ENCODE results near the gene LPP.

Gene LPP

DNA sequence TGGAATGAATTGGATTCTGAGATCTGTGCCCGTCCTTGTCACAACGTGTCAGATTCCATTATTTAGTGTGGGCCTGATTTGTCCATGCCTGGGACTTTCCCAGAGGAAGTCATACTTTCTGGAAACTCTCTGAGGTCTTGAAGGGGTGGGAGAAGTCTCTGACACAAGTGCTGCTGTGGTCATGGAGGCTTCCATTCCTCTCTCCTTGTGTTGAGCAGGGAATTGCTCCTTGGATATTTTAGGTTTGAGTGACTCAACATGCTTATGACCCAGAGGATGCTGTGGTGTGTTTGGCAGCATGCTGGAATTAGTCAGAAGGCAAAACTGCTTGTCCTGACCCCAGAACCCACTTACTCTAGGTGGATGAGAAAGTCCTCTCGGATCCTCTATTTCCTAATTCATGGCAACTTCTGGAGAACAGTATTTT is 132.1 kb downstream of the LPP start:
- CTCF ChIA-PET = no interaction called here
- TF ChIP-seq, protein P1, sequence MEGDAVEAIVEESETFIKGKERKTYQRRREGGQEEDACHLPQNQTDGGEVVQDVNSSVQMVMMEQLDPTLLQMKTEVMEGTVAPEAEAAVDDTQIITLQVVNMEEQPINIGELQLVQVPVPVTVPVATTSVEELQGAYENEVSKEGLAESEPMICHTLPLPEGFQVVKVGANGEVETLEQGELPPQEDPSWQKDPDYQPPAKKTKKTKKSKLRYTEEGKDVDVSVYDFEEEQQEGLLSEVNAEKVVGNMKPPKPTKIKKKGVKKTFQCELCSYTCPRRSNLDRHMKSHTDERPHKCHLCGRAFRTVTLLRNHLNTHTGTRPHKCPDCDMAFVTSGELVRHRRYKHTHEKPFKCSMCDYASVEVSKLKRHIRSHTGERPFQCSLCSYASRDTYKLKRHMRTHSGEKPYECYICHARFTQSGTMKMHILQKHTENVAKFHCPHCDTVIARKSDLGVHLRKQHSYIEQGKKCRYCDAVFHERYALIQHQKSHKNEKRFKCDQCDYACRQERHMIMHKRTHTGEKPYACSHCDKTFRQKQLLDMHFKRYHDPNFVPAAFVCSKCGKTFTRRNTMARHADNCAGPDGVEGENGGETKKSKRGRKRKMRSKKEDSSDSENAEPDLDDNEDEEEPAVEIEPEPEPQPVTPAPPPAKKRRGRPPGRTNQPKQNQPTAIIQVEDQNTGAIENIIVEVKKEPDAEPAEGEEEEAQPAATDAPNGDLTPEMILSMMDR (conservative IDR thresholded peaks at IDR 0.05; ENCODE audit: low read depth) = no peak
- DNase-seq (ENCODE audit: low spot score) = peak; percentile 79
- no peak overlapping the region; the same call in 1 of the 2 replicates for H3K27ac ChIP-seq
- POLR2A ChIA-PET (ENCODE audit: low non-redundant PET) = no interaction called here

DNA sequence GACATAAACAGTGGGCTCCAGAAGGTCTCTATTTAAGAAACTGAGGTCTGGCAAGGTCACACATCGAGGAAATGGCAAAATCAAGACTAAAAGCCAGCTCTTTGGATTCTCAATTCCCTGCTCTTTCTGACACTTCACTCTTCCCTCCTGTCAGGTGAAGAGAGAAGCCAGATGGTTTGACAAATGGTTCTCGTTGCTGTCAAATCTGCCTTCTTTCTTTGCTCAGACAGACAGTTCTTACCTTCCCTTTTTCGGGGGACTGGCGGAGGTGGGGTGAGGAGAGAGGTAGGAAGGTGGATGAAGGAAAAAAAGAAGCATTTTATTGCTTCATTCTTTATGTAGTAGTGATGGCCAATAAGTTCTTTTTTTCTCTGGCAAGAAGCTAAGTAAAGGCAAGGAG is 133.4 kb downstream of the LPP start:
- POLR2A ChIA-PET (ENCODE audit: low non-redundant PET) = no interaction called here
- H3K27ac ChIP-seq = no peak overlapping the region
- CTCF ChIA-PET = no interaction called here
- no peak for DNase-seq (ENCODE audit: low spot score)
- TF ChIP-seq, protein P1 (conservative IDR thresholded peaks at IDR 0.05; ENCODE audit: low read depth) = no peak

DNA sequence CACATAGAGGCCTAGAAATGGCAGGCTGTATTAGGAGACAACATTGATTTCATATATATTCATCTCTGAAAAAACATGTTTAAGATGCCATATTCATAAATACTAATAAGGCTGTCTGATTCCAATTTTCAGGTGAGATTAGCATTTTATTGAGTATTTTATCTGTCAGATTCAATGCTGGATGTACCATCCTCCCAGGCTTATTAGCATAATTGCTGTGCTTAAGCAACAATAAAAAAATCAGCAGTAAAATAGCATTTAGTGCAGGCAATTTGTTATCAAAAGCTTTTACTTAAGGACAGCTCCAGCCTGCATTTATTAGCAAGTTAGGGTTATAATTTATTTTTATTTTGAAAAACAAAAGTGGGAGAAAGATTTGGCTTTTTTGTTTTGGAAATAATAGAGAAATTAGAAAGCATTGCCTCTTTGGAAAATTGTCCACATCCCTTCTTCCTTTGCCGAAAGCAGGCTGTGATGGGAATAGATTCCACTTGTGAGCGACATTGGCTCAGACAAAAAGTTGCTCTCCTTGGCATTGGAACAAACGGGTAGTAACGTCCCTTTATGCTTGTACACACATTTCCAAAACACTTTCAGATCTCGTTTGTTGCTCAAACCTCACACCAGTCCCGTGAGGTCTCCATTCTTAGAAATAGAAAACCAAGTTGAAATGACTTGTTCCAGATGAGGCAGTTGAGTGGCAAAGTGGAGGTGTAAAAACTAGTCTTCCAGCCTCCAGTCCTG is 134.0 kb downstream of the LPP start:
- ChIA-PET POLR2A (ENCODE audit: low non-redundant PET) (no interaction called here), CTCF (interaction anchor here (0.7 kb wide), 1 partner anchor 547 kb away, joined by 3 read pairs; no protein-coding TSS in a partner anchor)
- no peak for DNase-seq (ENCODE audit: low spot score)
- H3K27ac ChIP-seq = no peak overlapping the region
- TF ChIP-seq, protein P1 (conservative IDR thresholded peaks at IDR 0.05; ENCODE audit: low read depth) = no peak

DNA sequence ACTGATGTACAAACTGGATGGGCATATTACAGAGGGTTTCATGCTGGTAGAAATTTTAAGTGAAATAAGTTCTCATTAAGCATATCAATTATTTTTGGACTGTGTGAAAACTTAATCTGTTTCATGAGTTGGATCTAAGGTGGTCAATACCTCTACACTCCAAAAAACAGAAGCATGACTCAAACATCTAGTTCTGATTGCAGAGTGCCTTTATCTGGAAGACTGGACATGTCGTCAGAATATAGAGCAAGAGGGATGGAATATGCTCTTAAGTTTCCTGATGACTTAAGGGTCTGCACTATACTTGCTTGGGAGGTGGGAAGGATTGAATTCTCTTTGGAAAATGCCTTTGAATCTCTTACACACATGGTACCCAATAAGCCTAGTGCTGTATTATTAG is 138.3 kb downstream of the LPP start:
- H3K27ac ChIP-seq = no peak overlapping the region
- no peak for DNase-seq (ENCODE audit: low spot score)
- POLR2A ChIA-PET (ENCODE audit: low non-redundant PET) = no interaction called here
- TF ChIP-seq, protein P1 (conservative IDR thresholded peaks at IDR 0.05; ENCODE audit: low read depth) = no peak
- CTCF ChIA-PET = no interaction called here

DNA sequence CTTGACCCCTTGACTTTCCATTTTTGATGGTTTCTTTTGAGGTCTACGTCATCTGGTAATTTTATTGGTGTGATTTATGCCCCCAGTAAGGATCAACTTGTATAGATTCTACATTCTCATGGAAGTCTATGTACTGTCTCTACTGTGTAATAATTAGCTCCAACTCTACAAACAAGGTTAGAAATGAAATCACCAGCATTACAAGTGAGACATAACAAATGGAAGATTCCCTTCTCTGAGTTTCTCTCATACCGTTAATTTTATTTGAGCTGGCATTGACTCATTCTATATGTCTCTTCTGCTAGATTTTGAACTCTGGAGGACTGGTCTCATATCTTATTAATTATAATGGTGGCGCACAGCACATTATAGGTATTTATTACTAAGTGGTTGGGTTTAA is 138.9 kb downstream of the LPP start:
- no peak overlapping the region for H3K27ac ChIP-seq
- TF ChIP-seq, protein P1 (conservative IDR thresholded peaks at IDR 0.05; ENCODE audit: low read depth) = no peak
- POLR2A ChIA-PET (ENCODE audit: low non-redundant PET) = no interaction called here
- DNase-seq (ENCODE audit: low spot score) = no peak
- CTCF ChIA-PET = interaction anchor here (0.5 kb wide), 1 partner anchor 638 kb away, joined by 3 read pairs; no protein-coding TSS in a partner anchor

DNA sequence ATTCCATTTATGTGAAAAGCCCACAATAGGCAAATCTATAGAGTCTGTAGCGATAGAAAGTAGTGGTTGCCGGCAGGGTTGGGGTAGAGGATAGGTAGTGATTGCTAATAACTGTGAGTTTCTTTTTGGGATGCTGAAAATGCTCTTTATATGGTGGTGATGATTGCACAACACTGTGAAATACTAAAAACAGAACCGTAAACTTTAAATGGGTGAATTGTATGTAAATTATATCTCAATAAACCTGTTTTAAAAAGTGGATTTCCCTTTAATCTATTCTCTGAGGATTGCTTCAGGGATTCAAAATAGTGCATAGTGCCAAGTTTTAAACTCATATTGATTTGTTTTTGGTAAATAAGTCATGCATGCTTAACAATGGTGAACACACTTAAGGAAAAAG is 140.2 kb downstream of the LPP start:
- ChIA-PET CTCF (interaction anchor here (0.7 kb wide), 1 partner anchor 976 kb away, joined by 3 read pairs; no protein-coding TSS in a partner anchor), POLR2A (ENCODE audit: low non-redundant PET) (no interaction called here)
- no peak for DNase-seq (ENCODE audit: low spot score)
- H3K27ac ChIP-seq = no peak overlapping the region
- TF ChIP-seq, protein P1 (conservative IDR thresholded peaks at IDR 0.05; ENCODE audit: low read depth) = no peak
